ENCODE results near the gene COL4A2.

Gene COL4A2

DNA sequence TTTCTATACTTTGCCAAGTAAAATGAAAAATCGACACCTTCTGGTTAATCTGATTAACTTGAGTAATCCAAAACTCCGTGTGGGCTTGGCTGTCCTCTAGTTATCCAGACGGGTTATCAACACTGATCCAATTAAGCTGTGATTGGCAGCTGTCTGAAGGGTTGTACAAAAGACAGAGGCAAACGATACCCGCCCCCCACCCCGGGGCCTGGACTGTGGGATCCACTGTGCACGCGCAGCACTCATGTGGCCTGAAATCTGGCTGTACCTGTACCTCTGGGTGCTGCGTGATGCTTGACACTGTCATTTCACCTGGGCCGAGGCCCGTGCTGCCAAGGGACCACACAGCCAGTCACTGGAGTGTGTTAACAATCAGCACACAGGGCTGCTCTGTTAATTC lies 53.5 kb downstream of the COL4A2 start:
- DNase-seq: no peak

DNA sequence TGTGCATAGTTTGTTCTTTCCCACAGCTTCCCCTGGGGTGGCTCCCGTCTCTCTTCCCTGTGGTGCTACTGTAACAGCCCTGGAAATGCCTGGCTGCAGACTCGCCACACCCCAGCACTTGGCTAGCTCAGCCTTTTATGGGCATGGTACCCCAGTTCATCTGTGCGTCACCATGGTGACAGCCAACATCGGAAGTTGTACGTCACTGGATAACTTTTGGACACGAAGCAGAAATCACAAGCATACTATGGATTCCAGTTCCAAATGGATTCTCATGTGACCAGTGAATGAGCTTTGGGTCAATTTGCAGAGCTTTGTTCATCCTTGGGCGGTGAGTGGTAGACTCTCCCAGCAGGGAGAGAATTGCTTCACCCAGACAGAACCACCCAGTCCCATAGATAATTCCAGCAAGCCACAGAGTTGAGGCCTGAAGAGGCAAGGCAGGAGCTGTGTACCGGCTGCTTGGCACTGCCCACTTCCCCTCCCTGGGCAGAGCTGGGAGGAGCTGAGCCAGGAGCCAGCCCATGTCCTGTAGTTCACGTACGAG lies 54.4 kb downstream of the COL4A2 start:
- no peak for DNase-seq

DNA sequence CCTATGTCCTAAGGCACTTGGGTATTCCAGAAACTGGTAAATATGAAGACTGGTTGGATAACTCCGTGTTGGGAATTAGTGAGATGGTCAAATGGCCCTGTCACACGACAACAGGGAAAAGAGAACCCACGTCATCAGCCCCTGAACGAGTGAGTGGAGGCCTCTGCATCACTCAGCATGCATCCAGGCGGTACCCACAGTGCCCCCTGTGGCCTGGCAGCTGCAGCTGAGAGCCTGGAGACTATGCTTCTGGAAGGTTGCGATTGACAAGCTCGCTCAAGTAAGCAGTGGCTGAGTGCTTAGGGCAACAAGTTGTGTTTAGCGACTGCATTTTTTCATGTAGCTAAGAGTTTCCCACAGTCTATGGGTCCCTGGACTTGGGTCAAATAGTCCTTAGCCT lies 55.9 kb downstream of the COL4A2 start:
- DNase-seq: no peak

DNA sequence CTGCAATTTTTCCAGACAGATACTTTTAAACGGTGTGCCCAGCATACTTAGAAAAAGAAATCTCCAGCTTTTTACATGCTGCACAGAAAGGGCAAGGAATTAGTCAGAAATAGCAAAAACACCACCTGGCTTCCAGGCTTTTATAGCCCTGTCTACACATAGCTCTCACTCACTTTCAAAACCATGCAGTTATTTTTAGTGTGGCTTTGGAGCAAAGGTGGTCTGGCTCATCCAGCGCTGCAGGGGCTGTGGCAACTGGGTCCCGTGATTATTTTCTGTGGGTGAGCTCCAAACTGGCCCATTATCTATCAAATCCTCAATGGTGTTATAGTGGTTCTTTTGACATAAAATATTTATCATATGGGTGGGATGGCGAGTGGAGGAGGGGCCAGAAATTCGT lies 57.0 kb downstream of the COL4A2 start:
- DNase-seq: no peak

DNA sequence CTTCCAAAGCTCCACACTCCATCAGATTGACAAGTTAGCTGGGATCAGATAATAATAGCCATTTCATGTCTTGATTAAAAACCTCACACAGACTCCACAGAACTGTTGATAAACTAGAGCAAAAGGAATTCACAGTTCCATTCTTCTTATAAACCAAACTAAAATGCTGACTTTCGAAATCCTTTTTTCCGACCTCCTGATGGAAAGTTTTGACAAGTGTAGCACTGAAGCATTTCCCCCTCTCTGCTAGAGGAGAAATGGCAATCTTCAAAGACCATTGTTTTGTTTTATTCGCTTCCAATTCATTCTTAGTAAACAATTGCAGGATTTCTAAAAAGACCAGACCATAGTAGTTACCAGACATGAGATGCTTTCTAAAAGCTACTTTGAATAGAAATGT lies 58.8 kb downstream of the COL4A2 start:
- DNase-seq: no peak

DNA sequence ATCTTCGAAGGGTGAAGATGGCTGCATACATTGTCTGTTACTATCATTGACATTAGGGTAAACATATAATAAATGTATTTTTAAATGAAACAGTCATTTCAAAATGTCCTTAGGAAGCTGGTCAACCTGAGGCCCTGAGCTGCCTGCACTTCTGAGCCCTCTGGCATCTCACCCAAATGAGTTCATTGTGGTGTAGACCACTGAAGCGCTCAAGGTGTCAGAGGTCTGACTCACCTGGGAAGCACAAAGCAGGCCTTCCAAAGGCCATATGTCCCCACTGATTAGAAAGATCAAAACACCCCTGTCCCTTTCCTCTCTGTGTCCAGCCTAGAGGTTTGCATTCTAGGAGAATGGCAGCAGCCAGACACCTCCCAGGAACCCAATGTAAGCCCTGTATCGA lies 59.6 kb downstream of the COL4A2 start:
- DNase-seq: no peak

DNA sequence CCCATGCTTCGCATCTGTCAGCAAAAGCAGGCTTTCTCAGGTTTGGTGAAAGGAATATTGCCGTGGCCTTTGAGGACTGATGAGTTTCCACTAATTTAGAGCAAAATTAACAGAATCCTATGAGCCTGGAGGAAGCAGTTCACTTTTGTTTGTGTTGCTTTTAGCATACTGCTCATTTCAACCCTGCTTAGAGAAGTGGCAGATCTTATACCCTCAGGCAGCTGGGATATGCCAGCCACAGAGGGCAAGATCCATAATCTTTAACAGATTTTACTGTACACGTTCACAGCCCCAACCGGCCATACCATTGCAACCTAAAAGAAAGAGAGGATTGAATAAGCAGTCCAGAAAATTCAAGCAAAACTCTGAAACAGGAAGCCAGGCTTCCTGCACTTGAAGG lies 60.5 kb downstream of the COL4A2 start:
- no peak for DNase-seq

DNA sequence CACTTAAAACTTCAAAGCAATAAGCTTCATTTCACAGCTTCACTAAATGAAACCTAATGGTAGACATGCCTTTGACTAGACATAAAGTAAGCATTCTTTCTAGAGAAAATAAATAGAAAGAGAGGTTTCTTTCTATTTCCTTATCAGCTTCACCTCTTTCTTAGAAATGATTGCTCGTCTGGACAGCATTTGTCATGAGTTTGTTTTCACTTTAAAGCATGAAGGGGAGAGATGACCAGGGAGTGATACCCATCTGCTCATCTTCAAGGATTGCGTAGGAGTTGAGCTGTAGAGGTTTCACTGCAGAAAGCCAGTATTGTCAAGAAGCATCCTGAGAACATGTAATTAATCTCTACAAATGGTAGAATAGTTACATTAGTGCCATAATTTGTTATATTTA lies 61.3 kb downstream of the COL4A2 start:
- no peak for DNase-seq

DNA sequence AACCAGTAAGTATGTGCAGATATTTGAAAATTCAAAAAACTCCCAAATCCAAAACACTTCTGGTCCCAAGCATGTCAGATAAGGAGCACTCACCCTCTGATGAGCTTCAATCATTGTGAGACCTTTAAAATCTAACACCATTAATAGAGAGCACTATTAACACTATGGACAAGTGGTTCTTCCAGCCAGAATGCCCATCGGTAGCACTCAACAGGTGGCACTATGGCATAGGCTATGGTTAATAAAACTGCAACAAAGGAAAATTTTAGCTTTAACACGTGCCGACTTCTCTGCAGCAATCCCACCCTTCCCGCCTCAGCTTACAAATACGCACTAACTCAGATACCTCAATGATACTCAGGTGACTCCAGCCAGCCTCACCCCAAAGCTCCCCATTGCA lies 62.3 kb downstream of the COL4A2 start:
- DNase-seq: no peak

DNA sequence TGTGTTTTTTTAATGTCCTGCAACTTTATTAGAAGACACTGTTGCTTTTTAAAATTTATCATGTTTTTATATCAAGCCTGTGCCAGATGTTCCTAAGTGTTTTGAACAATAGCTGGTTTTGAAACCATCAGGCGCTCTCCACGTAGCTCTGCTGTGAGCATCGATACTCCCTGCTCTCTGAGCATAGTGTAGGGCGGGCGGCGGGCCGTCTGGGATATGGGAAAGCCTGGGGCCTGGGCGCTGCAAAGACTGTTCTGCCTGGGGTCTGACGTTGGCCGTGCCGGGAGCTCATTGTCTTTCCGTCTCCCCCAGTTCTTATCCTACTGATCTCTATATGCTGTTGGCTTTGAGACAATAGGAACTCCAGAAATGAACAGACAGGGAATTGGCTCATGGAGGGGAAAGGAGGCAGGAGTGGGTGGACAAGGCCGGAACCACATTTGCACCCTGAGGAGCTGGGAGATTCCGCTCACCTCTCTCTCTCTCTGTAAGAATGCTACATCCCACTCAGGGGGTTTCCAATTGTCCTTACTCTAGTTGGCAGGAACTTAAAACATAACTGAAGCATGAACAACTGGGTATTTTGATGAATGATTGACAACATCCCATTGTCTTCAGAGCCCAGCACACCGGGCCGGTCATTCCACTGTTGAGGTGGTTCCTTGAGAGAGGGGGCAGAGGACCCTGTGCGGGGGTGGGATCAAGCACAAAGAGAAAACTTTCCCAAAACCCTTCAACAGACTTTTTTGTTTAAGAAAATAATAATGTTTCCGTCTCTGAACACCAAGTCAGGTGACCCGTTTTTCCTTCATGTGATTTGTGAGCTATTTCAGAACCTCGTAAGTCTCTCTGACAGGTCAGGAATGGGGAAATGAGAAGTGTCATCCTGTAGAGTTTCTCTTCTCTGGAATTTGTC lies 64.7 kb downstream of the COL4A2 start:
- DNase-seq: no peak

DNA sequence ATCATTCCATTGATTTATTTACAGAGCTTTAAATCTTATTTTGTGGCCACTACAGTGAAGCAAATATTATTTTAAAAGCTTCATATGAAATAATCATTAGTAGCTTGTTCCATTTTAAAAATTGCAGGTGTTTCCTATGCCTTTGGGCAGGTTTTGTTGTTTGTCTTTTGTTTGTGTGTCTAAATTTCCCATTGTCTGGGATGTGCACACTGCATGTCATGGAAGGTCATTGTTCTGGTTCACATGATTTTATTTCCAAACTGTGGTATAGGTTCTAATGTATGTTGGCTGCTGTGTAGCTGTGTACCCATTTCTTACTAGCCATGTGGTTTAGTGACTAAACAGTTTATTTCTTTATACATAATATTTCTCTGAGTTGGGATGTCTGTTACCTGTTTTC lies 65.6 kb downstream of the COL4A2 start:
- DNase-seq: no peak

DNA sequence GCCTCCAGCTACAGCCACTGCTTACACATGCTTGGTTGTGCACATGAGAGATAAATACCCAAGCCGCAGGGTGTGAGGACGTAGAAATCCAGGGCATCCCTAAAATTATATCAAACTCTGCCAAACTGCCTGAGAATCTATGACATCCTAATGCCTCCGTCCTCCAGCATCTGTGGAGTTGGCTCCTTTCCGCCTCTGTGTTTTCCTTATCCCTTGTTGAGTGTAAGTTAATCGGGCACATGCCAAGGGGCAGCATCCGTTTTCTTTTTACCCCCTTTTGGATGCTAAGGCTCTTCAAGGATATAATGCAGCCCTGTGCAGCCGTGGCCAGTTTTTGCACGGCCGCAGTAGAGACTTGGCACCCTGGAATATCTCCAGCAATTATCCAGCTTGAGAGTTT lies 66.5 kb downstream of the COL4A2 start:
- DNase-seq: no peak

DNA sequence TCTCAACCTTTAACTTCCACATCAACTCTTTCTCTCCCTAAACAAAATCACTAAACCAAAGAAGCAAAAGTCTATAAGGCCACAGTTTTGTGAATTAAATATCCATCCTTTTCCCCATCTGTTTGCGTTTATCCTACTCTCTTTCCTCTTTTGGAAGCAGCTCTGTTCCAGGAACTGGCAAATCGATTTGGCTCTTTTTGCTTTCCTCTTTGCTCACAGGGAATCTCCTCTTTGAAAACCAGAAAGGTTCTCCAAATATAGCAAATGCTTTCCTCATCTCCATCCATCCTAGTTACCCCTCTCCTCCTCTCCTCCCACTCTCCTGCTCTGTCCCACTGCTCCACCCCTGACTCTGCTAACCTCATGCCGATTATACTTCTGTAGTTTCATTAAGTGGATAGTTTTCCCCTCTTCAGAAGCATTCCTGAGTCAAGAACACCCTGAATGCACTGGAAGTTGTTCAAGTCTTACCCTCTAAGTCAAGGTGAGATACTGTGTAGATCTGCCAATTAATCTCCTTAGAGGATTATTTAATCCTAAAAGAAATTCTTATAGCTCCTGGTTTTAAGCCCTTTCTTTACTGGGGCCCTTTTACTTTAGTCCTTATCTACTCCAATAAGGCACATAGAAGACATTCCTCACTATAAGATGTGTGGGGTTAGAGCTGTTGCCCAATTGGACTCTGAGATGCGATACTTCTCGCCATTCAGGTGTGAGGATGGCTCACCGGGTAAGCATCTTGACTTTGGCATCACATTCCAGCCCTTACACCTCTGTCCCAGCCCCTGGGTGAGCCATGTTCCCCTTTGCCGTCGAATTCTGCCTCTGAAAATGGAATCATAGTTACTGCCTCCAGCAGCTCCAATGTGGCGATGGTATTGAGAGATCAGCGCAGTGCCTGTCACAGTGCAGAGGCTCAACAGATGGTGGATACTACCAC lies 67.6 kb downstream of the COL4A2 start:
- no peak for DNase-seq

DNA sequence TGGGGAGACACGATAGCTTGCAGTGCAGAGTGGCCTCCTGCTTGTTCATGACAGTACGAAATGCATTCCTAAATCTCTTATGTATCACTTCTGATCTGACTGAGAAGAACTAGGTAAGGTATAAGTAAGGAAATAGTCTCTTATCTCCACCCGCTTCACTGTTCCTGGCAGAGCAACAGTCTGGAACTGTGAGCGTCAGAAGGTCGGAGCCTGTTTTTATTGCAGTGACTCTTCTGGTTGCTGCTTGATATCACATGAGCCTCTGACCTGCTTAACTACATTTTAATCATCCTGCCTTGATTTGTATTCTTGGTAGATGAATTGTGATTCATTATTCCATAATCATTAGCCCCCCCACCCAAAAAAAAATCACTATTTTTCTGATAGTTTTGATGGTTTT lies 69.0 kb downstream of the COL4A2 start:
- DNase-seq: no peak

DNA sequence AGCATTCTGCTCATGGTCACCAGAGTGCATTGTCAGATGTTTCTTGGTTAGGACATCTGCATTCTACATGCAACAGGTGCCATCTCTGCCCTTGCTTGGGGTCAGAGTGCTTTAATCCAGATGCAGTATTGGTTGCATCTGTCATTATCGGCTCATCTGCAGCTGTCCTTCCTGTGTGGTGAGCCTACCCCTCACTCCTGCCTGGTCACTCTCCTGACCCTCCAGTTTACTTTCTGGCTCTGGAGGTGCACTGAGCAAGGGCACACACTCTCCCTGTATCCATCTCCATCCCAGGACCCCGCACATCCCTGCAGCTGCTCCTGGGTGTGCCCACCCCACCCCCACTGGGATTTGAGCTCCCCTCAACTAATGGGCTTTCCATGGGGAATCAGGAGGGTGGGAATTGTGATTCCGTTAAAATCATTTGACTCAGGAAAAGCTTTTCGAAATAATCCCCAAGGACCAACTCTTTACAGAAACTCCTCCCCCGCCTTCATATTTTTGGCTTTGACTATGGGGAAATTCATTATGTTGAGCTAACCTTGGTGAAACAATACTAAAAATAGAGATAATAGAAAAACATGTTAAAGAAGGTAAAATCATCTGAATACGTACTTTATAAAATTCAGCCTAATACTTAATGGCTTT lies 70.2 kb downstream of the COL4A2 start:
- DNase-seq: no peak

DNA sequence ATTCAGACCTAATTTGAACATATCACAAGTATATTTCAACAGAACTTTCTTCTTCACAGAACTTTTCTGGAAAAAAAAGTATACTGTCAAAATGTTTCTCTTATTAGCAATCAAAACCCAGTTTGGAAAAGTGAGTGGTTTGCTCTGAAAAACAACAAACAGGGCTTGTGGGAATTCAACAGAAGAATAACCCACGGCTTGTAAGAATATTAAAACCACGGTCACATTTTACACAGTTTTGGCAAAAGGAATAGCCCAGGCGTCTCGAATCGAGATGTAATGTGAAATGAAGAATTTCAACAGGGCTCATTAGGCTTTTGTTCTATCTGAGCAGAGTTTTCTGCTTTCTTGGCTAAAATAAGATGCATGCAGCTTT lies 70.7 kb downstream of the COL4A2 start:
- DNase-seq: no peak

DNA sequence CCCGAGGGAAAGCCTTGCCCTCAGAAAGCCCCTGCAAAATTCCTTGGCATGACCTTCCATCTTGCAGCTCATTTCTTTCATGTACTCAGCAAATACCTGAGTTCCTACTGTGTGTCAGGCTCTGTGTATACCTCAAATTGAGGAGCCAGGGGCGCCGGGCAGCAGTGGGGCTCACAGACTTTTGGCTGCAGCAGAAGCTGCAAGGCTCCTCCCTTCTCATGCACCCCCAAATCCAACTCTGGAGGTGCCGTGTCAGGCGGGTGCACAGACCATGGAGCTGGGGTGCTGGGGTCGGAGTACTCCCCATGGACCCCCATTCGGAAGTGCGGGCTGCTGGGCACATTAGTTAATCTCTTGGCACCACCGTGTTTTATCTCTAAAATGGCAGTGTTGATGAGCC lies 72.3 kb downstream of the COL4A2 start:
- DNase-seq: no peak

DNA sequence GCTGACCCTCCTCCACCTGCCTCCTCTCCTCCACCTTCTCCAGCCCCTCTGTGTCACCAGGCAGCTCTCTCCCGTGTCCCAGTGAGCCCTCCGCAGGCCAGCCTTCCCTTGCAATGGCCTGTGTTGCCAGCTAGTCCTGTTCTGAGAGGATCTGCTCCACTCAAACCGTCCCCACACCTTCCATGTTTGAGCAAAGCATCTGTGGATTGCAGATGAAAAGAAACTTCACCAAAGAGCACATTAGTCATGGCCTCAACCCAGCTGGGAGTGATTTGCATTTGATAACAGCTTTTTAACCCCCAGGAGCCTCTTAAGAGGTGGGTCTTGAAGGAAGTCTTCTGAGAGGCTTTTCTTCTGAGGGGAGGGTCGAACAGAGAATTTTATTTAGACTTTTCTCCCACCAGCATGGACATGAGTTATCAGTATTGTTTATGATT lies 72.8 kb downstream of the COL4A2 start:
- no peak for DNase-seq

DNA sequence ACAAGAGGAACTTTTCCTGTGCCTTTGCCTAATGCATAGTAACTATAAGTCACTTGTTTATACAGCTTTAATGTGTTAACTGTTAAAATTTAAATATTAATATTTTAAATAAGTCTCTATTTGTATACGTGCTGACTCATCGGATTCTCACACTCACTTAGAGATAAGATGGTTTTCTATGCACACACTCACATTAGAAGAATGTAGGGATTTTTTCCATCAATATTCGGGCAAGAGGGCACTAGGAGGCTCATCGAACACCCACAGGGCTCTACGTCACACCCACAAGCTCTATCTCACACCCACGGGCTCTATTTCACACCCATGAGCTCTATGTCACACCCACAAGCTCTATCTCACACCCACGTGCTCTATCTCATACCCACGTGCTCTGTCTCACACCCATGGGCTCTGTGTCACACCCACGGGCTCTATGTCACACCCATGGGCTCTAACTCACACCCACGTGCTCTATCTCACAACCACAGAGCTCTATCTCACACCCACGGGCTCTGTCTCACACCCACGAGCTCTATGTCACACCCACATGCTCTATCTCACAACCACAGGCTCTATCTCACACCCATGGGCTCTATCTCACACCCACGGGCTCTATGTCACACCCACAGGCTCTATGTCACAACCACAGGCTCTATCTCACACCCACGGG lies 73.4 kb downstream of the COL4A2 start:
- no peak for DNase-seq

DNA sequence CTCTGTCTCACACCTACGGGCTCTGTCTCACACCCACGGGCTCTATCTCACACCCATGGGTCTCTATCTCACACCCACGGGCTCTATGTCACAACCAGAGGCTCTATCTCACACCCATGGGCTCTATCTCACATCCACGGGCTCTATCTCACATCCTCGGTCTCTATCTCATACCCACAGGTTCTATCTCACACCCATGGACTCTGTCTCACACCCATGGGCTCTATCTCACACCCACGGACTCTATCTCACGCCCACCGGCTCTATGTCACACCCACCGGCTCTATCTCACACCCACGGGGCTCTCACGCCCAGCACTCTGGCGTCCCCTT lies 73.9 kb downstream of the COL4A2 start:
- DNase-seq: no peak

DNA sequence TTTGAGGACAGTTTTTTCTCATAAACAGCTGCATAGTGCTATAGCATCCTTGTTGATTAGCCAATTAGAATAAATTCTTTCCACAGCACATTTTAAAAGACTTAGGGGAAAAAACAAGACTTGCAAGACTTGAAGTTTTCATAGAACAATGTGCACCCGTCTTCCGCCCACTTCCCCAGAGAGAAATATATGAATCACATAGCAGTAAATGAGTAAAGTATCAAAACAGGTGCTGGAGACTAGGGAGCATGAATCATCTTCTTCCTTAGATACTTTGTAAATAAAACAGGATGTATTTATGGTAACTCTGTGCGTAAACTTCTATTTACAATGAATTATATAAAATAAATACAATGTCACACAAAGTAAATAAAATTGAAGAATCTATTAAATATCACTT lies 75.1 kb downstream of the COL4A2 start:
- no peak for DNase-seq

DNA sequence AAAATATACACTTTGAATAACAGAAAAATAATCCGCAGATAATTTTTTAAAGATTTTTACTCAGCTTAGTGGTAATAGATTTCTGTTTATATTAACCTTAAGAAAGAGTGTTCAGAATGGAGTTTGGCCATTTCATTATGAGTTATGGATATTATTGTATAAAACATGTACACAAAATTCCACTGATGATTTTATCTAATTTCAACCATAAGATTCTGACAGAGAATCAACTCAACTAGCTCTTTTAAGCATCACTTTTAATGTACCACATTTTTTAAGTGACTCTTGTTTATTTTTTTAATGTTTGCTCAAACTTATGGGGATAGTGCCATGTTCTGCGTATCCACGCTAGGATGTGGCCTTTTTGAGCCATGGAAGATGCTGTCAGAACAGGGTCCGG lies 75.7 kb downstream of the COL4A2 start:
- no peak for DNase-seq
